Sigmoid colon (tissue), 7 donors: ENCODE data around the gene ZNF280C. TPM values are rescaled to one million over a fixed set of nuclear protein-coding genes. Genes with fewer than 3 reads are reported as not detected.
"Not testable (repeated sequence)": the region's sequence is repeated elsewhere in the genome, so short reads cannot be mapped to it uniquely, and the experiment has no call there.

ENCODE experiments used
- DNase-seq: peaks from one replicate; pipeline ENCODE4 v3.0.0-alpha.2; 2019
- H3K27ac ChIP-seq, 4 donors: fragments of 200-600 bp; sonication (generic); one replicate each; pipeline ENCODE4 v1.5.1; 2016 to 2019; ENCODE audit warnings: mild to moderate bottlenecking in 1 of 4
- H3K27me3 ChIP-seq, 3 donors: fragments of 200-600 bp; sonication (generic); one replicate each; pipeline ENCODE4 v1.5.1; 2019; ENCODE audit warnings: mild to moderate bottlenecking in 1 of 3
- H3K36me3 ChIP-seq, 4 donors: fragments of 200-600 bp; sonication (generic); one replicate each; pipeline ENCODE4 v1.5.1; 2016 to 2019
- H3K4me1 ChIP-seq, 4 donors: fragments of 200-600 bp; sonication (generic); one replicate each; pipeline ENCODE4 v1.5.1; 2017 to 2019
- H3K4me3 ChIP-seq, 4 donors: fragments of 200-600 bp; sonication (generic); one replicate each; pipeline ENCODE4 v1.5.1; 2017 to 2019; ENCODE audit warnings: mild to moderate bottlenecking in 2 of 4, moderate library complexity in 1 of 4
- H3K9me3 ChIP-seq, 4 donors: fragments of 200-600 bp in 3 of 4; sonication (generic) in 3 of 4; one replicate each; pipeline versions ENCODE4 v1.5.1 to v1.6.1; 2013 to 2019
- CTCF ChIP-seq, 4 experiments: fragments of 450-650 bp in 3 of 4; fragments of 200-600 bp in 1 of 4; IDR thresholded peaks; one replicate each; pipeline ENCODE4 v1.5.1; 2016 to 2019; ENCODE audit warnings: antibody characterized with exemption in 4 of 4, mild to moderate bottlenecking in 3 of 4, moderate library complexity in 2 of 4
- EP300 ChIP-seq, 4 donors: sonication (generic); formaldehyde crosslinking; IDR thresholded peaks; one replicate each; pipeline ENCODE4 v1.6.1; 2017; ENCODE audit warnings: antibody characterized with exemption in 4 of 4
- POLR2A ChIP-seq, 2 donors: fragments of 450-650 bp; IDR thresholded peaks; one replicate each; pipeline ENCODE4 v1.6.1; 2016; ENCODE audit warnings: antibody characterized with exemption in 2 of 2, mild to moderate bottlenecking in 2 of 2, moderate library complexity in 2 of 2
- POLR2AphosphoS5 ChIP-seq, 4 donors: sonication (generic); formaldehyde crosslinking; IDR thresholded peaks; one replicate each; pipeline ENCODE4 v1.6.1; 2017; ENCODE audit warnings: antibody characterized with exemption in 4 of 4
- WGBS, 2 donors: extraction: QIAGEN DNeasy Blood & Tissue Kit; methylation state at CpG; one replicate each; pipeline ENCODE4 v1.1.7; 2013; 5-methylcytosine and 5-hydroxymethylcytosine counted together
- intact Hi-C: fragments of 100-400 bp; cut with DNase I; formaldehyde crosslinking; loops from one replicate; pipeline ENCODE4 v1.15.1; 2023
- polyA plus RNA-seq, 3 donors: library from polyadenylated mRNA; stranded (reverse); fragments of 200-250 nt; gene quantifications; one replicate each; pipeline ENCODE4 v1.2.3, GENCODE V29; 2013
- total RNA-seq, 4 donors: library from RNA; depleted of rRNA; stranded (reverse); fragments of >200 nt; gene quantifications; one replicate each; pipeline ENCODE4 v1.1.0, GENCODE V29; 2016
- donor health status: healthy with polysubstance abuse.
- donor health status: Bipolar disorder and iron deficiency.
- donor health status: healthy.

ZNF280C gene
- total and polyA plus RNA-seq, 7 donors: under 0.01 to 6.4 (median 5.3) TPM

- H3K4me1 ChIP-seq: no peaks in the 10 kb centered on the region
- no peak for DNase-seq
- H3K27me3 ChIP-seq: no peaks in the 10 kb centered on the region
- TF ChIP-seq CTCF (IDR thresholded peaks at IDR 0.05) (no peak), POLR2A (IDR thresholded peaks at IDR 0.05) (no peak), POLR2AphosphoS5 (IDR thresholded peaks at IDR 0.05) (no peak), EP300 (IDR thresholded peaks at IDR 0.05) (no peak)
- no peak overlapping the region for H3K4me3 ChIP-seq
- intact Hi-C loops: no loop called here
- H3K9me3 ChIP-seq: no peaks in the 10 kb centered on the region
- H3K27ac ChIP-seq: no peak overlapping the region
- 64 to 74% methylated on average over 2 of the region's 2 CpGs for WGBS, 2 donors
- H3K36me3 ChIP-seq: no peaks in the 10 kb centered on the region
Measured at GRCh38 chrX:130285710-130286109, 17.0 kb upstream of the ZNF280C start.

DNA sequence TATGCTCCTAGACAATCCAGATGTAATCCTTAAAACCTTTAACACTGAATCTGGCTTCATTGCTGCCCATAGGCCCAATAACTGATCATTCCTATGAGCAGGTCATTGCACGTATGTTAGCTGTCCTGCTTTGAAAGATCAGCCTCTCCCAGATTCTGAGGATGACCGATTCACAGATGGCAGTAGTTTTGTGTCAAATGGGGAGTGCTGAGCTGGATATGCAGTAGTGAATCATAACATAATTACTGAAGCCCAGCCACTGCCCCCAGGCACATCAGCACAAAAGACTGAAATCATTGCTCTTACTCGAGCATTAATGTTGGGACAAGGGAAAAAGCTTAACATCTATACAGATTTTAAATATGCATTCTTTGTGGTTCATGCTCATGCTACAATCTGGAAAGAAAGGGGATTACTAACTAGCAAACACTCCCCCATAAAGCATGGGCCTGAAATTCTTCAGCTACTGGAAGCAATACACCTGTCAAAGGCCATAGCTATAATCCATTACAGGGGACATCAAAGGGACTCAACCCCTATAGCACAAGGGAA lies 16.4 kb upstream of the ZNF280C start:
- Histone ChIP-seq H3K4me1 (no peaks in the 10 kb centered on the region), H3K4me3 (no peak overlapping the region), H3K27me3 (no peaks in the 10 kb centered on the region), H3K27ac (no peak overlapping the region), H3K9me3 (no peaks in the 10 kb centered on the region), H3K36me3 (no peaks in the 10 kb centered on the region)
- TF ChIP-seq POLR2A (IDR thresholded peaks at IDR 0.05): no peak
- no peak for TF ChIP-seq CTCF (IDR thresholded peaks at IDR 0.05)
- TF ChIP-seq EP300 (IDR thresholded peaks at IDR 0.05): no peak
- no peak for TF ChIP-seq POLR2AphosphoS5 (IDR thresholded peaks at IDR 0.05)
- intact Hi-C loops: no loop called here
- 91 to 92% methylated on average over 3 of the region's 3 CpGs for WGBS, 2 donors
- no peak for DNase-seq

DNA sequence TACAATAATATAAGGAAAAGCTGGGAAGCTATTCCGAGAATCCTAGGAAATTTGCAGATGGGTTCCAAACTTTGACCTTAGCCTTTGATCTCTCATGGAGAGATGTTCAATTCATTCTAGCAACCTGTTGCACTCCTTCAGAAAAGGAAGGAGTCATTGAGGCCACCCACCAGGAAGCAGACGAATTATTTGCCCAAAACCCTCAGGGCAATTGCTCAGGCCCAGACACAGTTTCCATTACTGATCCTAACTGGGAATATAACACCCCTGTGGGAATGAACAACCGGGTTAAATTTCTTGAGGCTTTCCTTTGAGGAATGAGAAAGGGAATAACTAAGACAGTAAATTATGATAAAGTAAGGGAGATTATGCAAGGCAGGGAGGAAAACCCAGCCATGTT lies 13.5 kb upstream of the ZNF280C start:
- TF ChIP-seq POLR2A (IDR thresholded peaks at IDR 0.05): no peak
- no peak for TF ChIP-seq CTCF (IDR thresholded peaks at IDR 0.05)
- no peak for TF ChIP-seq EP300 (IDR thresholded peaks at IDR 0.05)
- no peak for TF ChIP-seq POLR2AphosphoS5 (IDR thresholded peaks at IDR 0.05)
- DNase-seq: no peak
- Histone ChIP-seq H3K4me3 (no peak overlapping the region), H3K27ac (no peak overlapping the region), H3K27me3 (no peaks in the 10 kb centered on the region), H3K4me1 (no peaks in the 10 kb centered on the region), H3K36me3 (no peaks in the 10 kb centered on the region), H3K9me3 (no peaks in the 10 kb centered on the region)
- intact Hi-C loops: no loop called here
- 90 to 92% methylated on average over 3 of the region's 3 CpGs for WGBS, 2 donors

DNA sequence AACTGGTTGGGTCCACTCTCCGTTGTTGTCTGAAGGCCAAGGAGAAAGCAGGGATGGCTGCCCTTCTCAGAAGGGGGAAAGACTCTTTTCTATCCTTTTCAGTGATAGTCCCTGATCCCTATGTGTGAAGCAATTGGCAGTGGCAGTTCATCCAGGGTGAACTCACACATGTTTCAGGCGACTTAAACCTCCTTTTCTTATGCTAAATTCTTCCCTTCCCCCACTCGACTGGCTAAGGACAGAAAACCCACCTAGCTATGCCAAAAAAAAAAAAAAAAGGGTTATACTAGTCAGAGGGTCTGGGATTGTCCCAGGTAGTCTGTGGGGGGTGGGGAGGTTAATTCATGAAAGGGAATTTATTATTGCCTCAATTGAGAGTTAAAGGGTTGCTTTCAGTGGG lies 12.2 kb upstream of the ZNF280C start:
- TF ChIP-seq CTCF (IDR thresholded peaks at IDR 0.05) (no peak), EP300 (IDR thresholded peaks at IDR 0.05) (no peak), POLR2A (IDR thresholded peaks at IDR 0.05) (no peak), POLR2AphosphoS5 (IDR thresholded peaks at IDR 0.05) (no peak)
- H3K27ac ChIP-seq: no peak overlapping the region
- H3K4me1 ChIP-seq: no peaks in the 10 kb centered on the region
- no peaks in the 10 kb centered on the region for H3K36me3 ChIP-seq
- H3K27me3 ChIP-seq: no peaks in the 10 kb centered on the region
- intact Hi-C loops: no loop called here
- no peaks in the 10 kb centered on the region for H3K9me3 ChIP-seq
- no peak overlapping the region for H3K4me3 ChIP-seq
- DNase-seq: no peak
- WGBS, 2 donors: 85 to 91% methylated on average over 3 of the region's 3 CpGs

DNA sequence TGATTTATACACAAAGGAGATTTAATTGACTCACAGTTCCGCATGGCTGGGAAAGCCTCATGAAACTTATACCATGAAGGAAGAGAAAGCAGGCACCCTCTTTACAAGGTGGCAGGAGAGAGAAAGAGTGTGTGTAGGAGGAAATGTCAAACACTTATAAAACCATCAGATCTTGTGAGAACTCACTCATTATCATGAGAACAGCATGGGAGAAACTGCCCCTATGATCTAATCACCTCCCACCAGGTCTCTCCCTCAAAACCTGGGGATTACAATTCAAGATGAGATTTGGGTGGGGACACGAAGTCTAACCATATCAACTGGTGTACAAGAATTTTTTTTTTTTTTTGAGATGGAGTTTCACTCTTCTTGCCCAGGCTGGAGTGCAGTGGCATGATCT lies 3.6 kb upstream of the ZNF280C start:
- H3K27ac ChIP-seq, H3K27me3 ChIP-seq, DNase-seq, H3K36me3 ChIP-seq, intact Hi-C loops, H3K4me1 ChIP-seq, H3K4me3 ChIP-seq, H3K9me3 ChIP-seq: not testable (repeated sequence)
- WGBS, 2 donors: 83 to 96% methylated on average over 2 of the region's 2 CpGs

GRCh38 chrX:130269391-130269790 lies 692 bp upstream of the ZNF280C start:
- 97 to 98% methylated on average over 12 of the region's 12 CpGs for WGBS, 2 donors
- H3K27me3 ChIP-seq, H3K4me3 ChIP-seq, H3K4me1 ChIP-seq, H3K9me3 ChIP-seq, H3K27ac ChIP-seq, DNase-seq, H3K36me3 ChIP-seq: not testable (repeated sequence)
- intact Hi-C loops: loop anchor here (5.0 kb wide), 1 partner anchor 73 kb away; no protein-coding TSS in a partner anchor
